ENCODE measurements around the gene LRP1-AS.
A peak's percentile ranks its signal among the peaks of the same experiment; 100 is the strongest.

LRP1-AS gene

DNA sequence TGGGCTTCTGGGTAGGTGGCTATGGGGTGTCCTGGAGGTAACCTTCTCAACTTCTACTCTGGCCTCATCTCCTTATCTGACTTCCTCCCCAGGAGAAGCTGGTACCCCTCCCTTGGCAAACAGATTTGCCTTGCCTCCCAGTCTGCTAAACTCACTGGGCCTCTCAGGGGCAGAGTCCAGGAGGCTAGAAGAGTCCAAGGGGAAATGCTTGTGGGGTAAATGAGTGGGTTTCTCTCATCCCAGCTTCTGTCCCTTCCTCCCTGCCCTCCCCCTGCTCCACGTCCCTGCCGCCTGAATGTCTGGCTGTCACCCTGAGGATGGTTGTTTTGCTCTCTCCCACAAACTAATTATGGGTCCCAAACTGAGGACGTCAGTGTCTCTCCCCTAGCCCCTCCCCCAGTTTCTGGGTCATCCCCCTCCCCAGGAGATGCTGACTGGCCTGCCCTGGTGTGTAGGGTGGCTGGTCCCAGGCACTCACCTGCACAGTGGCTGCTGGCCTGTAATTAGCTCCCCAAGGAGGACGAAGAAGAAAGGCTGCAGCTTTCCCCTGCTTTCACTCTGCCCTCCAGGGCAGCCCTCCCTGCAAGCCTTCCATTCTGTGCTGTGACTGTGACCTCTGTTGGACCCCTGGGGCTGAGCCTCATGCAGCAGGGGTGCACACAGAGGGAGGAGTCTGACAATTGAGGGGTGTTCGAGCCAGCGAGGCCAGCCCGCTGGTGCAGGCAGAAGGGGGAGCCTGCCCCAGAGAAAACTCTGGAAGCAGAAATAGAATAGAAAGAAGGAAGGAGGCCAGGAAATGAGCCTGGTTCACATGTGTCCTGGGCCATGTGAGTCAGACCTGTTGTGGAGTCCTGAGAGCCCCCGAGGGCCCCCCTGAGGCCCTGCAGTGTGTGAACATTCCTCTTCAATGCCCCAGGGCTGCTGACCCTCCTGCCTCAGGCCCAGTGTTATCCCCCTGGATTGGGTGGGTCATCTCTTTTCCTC, at the start of gene LRP1-AS:
Gene LRP1-AS, minus strand, starts transcription at position 659 of the 984 bp plus-strand sequence.
- DNase-seq = no peak

DNA sequence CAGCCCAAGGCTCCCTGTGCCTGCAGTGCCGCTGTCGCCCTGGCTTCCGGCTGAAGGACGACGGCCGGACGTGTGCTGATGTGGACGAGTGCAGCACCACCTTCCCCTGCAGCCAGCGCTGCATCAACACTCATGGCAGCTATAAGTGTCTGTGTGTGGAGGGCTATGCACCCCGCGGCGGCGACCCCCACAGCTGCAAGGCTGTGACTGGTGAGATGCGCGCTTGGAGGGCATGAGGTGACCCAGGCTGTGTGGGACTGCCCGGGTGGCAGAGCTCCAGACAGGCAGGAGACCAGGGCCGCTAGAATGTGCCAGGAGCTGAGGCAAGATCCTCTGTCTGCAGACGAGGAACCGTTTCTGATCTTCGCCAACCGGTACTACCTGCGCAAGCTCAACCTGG, 49.5 kb upstream of the LRP1-AS start:
- DNase-seq = no peak

DNA sequence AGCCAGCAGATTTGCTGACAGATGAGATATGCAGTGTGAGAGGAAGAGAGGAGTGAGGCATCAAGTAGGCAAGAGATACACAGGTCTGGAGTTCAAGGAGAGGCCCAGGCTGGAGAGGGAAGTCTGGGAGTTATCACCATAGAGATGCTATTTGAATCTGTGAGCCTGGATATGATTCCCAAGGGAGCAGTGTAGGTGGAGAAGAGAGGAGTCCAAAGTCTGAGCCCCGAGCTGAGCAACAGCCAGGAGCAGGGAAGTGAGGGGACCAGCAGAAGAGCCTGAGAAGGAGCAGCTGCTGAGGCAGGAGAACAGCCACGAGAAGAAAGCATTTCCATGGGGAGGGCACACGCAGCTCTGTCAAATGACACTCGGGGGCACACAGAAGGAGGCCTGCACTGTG, 49.0 kb upstream of the LRP1-AS start:
- no peak for DNase-seq

DNA sequence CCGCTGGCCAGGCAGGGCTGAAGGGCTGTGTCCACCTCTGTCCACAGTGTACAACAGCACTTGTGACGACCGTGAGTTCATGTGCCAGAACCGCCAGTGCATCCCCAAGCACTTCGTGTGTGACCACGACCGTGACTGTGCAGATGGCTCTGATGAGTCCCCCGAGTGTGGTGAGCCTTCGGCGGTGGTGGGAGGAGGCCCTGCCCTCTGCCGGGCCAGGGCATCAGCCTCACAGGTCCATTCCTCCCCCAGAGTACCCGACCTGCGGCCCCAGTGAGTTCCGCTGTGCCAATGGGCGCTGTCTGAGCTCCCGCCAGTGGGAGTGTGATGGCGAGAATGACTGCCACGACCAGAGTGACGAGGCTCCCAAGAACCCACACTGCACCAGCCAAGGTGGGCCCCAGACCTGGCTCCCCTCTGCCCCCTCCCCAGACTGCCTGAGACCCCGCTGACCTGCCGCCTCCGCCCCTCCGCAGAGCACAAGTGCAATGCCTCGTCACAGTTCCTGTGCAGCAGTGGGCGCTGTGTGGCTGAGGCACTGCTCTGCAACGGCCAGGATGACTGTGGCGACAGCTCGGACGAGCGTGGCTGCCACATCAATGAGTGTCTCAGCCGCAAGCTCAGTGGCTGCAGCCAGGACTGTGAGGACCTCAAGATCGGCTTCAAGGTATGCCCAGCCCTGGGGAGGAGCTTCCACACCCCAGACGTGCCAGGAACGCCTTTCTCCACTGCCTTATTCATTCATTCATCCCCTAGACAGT, 48.4 kb upstream of the LRP1-AS start:
- DNase-seq = no peak

DNA sequence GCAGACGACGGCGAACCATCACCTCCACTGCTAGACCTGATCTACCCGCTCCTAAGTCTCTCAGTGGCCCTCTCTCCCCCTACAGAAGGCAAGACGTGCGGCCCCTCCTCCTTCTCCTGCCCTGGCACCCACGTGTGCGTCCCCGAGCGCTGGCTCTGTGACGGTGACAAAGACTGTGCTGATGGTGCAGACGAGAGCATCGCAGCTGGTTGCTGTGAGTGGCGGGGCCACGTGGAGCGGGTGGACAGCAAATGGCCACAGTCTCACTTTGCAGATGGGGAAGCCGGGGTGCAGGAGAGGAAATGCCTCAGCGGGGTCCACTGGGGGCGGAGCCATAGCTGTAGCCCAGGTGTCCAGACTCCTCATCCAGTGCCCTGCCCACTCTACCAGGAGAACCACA, 47.8 kb upstream of the LRP1-AS start:
- no peak for DNase-seq

DNA sequence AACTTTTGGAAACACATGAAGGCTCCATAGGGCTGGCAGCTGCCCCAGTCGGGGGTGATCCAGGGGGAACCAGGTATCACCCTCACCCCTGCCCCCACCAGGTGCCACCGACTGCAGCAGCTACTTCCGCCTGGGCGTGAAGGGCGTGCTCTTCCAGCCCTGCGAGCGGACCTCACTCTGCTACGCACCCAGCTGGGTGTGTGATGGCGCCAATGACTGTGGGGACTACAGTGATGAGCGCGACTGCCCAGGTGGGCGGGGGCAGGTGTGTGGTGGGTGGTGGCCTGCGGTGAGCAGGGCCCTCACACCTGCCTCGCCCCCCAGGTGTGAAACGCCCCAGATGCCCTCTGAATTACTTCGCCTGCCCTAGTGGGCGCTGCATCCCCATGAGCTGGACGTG, 46.8 kb upstream of the LRP1-AS start:
- DNase-seq = peak; percentile 88

DNA sequence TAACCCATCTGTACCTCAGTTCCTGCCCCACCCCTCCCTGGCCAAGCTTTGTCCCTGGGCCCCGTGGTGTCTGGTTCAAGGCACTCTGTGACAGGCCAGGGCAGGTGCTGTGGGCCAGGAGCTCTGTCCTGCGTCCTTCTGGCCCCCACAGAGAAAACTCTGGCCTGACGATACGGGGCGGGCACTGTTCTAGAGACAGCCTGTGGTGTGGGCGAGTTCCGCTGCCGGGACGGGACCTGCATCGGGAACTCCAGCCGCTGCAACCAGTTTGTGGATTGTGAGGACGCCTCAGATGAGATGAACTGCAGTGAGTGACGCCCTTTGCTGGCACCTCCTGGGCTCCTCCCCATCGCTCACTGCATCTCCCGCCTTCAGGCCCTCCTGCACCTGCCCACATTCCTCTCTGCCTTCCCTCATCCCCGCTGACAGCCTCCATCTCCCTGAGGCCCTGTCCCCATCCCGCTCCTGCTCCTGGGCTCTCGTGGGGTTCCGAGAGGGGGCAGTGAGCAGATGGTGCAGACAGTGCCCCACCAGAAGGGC, 46.4 kb upstream of the LRP1-AS start:
- peak; percentile 87 for DNase-seq

DNA sequence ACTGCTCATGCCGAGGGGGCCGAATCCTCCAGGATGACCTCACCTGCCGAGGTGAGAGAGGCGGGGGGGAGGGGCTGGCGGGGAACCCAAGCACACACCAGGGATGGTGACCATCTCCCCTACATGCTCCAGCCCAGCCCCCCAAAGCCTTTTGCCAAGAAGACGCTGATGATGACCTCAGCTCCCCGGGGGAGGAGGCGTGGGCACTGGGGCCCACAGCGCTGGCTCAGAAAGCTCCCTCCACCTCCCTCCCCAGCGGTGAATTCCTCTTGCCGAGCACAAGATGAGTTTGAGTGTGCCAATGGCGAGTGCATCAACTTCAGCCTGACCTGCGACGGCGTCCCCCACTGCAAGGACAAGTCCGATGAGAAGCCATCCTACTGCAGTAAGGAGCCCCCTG, 45.5 kb upstream of the LRP1-AS start:
- no peak for DNase-seq

DNA sequence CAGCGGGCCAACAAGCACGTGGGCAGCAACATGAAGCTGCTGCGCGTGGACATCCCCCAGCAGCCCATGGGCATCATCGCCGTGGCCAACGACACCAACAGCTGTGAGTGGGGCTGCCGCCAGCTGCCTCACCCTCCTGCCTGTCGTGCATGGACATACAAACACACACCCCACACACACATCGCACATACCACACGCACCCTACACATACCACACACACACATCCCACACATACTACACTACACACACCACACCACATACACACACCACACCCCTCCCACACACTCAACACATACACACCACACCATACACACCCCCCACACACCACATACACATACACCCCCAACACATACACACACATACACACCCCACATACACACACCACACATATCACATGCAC, 44.0 kb upstream of the LRP1-AS start:
- peak; percentile 46 for DNase-seq

DNA sequence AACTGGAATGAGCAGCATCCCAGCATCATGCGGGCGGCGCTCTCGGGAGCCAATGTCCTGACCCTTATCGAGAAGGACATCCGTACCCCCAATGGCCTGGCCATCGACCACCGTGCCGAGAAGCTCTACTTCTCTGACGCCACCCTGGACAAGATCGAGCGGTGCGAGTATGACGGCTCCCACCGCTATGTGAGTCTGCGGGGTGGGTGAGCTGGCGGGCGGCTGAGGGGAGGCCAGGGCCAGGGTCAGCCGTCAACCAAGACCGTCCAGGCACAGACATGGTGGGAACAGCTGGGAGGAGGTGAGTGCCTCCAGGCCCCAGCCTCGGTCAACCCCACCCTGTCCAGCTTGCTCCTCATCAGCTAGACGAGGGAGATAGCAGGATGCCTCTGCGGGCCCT, 43.4 kb upstream of the LRP1-AS start:
- DNase-seq = no peak

DNA sequence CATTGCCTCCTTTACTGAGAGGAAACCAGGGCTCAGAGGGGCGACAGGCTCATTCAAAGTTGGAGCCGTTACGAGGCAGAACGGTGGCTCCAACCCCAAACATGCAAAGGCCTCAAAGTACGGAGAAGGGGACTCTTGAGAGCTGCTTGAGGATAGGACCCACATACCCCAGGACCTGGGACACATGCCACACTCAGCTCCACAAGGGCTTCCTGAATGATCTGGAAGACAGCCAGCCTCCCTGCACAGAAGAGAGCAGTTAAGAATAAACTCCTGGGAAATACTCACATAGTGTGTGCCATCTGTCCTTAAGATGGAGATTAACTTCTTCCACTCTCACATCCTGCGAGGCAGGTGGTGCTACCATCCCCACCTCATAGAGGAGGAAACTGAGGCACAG, 42.6 kb upstream of the LRP1-AS start:
- peak; percentile 28 for DNase-seq

DNA sequence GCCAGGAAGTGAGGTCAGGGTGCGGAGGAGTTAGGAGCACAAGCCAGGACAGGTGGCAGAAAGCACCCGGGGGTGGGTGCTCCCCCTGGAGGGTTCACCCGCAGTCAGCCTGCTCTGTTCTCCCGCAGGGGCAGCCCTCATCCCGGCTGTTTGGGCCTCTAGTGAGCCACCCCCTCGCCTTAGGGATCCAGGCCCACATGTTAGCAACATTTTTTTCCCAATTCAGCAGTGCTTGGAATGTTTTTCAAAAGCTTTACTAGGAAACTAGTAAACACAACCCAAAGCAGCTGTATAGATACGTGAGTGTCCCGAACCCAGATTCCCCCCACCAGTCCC, 40.6 kb upstream of the LRP1-AS start:
- no peak for DNase-seq

DNA sequence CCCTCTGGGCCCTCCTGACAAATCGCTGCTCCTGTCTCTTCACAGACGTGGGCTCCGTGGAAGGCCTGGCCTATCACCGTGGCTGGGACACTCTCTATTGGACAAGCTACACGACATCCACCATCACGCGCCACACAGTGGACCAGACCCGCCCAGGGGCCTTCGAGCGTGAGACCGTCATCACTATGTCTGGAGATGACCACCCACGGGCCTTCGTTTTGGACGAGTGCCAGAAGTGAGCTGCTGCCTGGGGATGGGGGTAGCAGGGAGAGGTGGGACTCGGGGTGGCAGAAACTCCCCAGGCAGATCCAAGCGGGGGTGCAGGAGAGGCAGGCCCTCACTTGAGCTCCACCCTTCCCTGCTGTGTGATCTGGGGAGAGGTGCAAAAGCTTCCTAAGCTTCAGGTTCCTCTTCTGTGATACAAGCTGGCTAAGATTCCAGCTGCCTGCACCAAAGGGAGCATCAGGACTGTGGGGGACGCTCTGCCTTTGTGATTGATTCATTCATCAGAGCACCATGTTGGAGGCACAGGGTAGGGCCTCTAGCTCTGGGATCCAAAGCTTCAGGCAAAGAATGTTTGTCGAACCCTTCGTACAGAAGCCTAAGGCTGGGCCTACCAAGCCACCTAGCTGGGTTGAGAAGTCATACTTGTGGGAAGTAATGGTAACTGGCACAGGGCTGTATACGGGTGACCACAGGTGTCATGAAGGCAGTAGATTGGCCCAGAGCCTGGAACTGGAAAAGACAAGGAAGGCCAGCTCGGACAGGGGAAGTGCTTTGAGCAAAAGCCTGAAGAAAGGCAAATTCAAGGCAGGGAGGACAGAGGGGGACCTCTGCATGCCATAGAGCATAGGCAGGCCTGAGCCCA, 40.0 kb upstream of the LRP1-AS start:
- no peak for DNase-seq

DNA sequence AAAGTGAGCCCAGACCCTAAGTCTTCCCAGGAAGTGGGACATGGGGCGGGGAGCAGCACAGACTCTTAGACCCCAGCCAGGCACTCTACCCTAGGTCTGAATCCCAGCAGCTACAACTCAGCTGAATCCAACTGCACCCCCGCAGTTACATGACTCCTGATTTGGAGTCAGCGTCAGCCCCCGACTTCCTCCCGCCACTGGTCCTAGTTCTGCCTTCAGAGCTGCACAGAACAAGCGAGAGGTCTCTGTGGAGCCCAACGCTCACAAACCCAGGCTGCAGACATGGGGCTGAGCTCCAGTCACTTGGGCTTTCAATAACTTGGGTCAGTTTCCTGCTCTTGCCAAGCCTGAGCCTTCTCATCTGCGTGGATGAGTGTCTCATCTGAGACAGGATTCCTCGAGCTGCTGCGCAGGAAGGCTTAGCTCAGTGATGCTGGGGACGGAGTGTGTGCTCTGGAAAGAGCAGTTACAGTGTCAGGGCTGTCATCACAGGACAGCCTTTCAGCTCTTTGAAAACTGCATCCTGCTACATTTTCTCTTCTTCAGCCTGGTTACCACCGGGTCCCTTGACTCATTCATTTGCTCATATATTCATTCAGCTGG, 38.6 kb upstream of the LRP1-AS start:
- DNase-seq = no peak

DNA sequence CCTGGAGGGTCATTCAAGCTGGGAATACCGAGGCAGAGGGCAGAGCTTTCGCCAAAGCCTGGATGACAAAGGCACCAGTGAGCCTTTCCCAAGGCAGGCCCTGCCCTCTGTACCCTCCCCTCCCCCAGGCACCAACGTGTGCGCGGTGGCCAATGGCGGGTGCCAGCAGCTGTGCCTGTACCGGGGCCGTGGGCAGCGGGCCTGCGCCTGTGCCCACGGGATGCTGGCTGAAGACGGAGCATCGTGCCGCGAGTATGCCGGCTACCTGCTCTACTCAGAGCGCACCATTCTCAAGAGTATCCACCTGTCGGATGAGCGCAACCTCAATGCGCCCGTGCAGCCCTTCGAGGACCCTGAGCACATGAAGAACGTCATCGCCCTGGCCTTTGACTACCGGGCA, 38.0 kb upstream of the LRP1-AS start:
- DNase-seq = no peak

DNA sequence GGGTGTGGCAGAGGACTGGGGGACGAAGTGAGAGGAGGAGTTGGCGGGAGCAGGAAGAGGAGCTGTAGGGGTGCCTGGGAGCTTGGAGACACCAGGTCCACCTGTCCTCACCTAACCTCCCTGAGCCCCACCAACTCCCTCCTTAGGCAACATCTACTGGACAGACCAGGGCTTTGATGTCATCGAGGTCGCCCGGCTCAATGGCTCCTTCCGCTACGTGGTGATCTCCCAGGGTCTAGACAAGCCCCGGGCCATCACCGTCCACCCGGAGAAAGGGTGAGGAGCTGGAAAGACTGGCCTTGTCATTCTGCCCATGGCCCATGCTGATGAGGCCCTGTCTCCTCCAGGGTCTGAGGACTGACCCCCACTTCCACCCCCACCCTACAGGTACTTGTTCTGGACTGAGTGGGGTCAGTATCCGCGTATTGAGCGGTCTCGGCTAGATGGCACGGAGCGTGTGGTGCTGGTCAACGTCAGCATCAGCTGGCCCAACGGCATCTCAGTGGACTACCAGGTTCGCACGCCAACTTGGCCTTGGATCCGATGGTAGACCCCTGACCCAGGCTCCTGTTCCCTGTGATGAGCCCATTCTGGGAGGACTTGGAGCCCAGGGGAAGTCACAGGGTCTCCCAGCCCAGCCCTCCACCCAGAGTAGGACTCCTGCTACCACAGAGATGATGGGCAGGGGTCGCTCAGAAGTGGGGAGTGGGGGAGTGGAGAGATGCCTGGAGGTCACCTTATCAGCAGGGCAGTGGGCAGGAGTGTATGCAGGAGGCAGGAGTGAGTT, 36.7 kb upstream of the LRP1-AS start:
- DNase-seq = no peak

DNA sequence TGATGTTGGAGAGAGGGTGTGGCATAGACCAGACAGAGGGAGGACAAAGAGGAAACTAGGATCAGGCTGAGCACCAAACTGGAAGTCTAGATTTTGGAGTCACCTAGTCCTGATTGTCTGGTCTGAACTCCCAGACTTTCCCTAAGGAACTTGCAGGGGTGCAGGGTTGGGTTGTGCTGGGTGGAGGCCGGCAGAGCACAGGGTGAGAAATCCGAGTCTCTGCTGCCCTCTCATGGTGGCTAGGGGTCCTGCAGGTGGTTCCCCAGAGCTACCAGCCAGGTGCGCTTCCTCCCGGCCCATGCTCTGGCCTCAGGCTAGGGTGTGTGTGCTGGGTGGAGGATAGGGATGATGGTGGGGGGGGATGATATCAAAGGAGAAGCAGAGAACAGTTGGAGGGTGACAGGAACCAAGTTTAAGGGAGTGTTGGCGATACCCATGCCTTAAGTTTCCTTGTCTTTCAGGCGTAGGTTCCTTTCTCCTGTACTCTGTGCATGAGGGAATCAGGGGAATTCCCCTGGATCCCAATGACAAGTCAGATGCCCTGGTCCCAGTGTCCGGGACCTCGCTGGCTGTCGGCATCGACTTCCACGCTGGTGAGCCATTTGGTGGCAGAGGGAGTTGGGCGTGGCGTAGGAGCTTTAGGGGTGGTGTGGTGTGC, 35.6 kb upstream of the LRP1-AS start:
- DNase-seq = peak; percentile 89

DNA sequence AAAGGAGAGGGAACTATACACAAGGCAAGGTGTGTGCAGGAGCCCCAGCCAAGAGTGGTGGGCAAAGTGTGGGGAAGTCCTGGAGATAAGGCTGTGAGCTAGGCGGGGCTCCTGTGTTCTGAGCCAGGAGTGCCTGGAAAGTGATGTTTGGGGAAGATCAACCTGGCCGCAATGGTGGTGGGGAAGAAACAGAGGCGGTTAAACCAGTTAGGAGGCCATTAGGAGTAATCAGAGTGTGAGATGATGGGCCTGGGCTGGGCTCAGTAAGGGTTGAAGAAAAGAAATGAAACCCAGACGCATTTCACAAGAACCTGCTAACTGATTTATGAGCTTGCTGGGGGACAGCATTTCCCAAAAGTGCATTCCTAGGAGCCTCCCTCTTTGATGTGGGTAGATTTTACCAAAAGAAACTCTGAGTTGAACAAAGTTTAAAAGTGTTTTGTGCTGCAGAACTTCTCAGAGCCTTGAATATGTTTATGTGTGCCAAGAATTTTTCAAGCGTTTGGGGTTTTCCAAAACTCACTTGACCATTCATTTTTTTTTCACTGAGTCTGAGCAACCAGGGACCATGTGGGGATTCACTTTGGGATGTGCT, 34.2 kb upstream of the LRP1-AS start:
- DNase-seq = no peak

DNA sequence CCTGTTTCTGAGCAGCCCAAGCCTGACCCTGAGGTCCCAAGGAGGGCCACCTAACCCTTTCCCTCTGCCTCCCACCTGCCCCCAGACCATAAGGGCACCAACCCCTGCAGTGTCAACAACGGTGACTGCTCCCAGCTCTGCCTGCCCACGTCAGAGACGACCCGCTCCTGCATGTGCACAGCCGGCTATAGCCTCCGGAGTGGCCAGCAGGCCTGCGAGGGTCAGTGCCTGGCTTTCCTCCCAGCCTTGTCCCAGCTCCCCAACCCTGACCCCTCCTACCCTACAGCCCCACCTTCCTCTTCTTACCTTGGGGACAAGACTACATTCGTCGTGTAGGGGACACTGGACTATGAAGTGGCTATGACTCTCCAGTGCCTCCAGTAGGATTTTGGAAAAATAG, 33.7 kb upstream of the LRP1-AS start:
- DNase-seq = no peak

DNA sequence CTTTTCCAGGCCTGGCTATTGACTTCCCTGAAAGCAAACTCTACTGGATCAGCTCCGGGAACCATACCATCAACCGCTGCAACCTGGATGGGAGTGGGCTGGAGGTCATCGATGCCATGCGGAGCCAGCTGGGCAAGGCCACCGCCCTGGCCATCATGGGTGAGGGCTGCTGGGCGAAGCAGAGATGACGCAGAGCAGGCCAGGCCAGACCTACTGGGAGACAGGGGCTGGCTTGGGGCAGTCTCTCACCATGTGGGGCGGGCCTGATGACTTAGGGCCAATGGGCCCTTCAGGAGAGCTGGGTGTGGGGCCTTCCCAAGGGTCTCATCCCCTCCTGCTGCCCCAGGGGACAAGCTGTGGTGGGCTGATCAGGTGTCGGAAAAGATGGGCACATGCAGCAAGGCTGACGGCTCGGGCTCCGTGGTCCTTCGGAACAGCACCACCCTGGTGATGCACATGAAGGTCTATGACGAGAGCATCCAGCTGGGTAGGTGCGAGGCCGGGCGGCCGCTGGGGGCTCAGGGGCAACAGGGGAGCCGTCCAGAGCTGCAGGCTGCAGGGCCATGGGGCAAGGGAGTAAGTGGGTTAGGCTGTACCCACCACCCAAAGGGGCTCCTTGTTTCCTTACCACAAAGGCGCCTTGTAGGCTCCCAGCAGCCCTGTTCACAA, 33.0 kb upstream of the LRP1-AS start:
- no peak for DNase-seq

Data from DMS53 (cell line).